ENCODE results near the gene ERGIC2.

ERGIC2 gene

GRCh38 chr12:29374913-29375312 is 6.1 kb downstream of the ERGIC2 start:
- no peak for DNase-seq

- no peak for DNase-seq
Observed at GRCh38 chr12:29374012-29374411, 7.0 kb downstream of the ERGIC2 start.

GRCh38 chr12:29365091-29365490 is 15.9 kb downstream of the ERGIC2 start:
- DNase-seq = no peak

GRCh38 chr12:29354954-29355353 is 26.0 kb downstream of the ERGIC2 start:
- DNase-seq = no peak

- peak in 1 of 4 experiments; percentile 9 for DNase-seq
Observed at GRCh38 chr12:29350080-29350479, 30.9 kb downstream of the ERGIC2 start.

- no peak for DNase-seq
Observed at GRCh38 chr12:29346769-29347421, 34.1 kb downstream of the ERGIC2 start.

- no peak for DNase-seq
Observed at GRCh38 chr12:29343022-29343799, 37.8 kb downstream of the ERGIC2 start.

GRCh38 chr12:29337325-29337724 is 43.6 kb downstream of the ERGIC2 start:
- no peak for DNase-seq

GRCh38 chr12:29334937-29335336 is 46.0 kb downstream of the ERGIC2 start:
- no peak for DNase-seq

- no peak for DNase-seq
Observed at GRCh38 chr12:29333178-29333577, 47.8 kb downstream of the ERGIC2 start.

GRCh38 chr12:29329411-29329810 is 51.6 kb downstream of the ERGIC2 start:
- DNase-seq = no peak

- no peak for DNase-seq
Observed at GRCh38 chr12:29322157-29322556, 58.8 kb downstream of the ERGIC2 start.

- no peak for DNase-seq
Observed at GRCh38 chr12:29320295-29321085, 60.5 kb downstream of the ERGIC2 start.

GRCh38 chr12:29317556-29318363 is 63.2 kb downstream of the ERGIC2 start:
- peak; percentile 73 to 89 (median 82) for DNase-seq

GRCh38 chr12:29316752-29317151 is 64.2 kb downstream of the ERGIC2 start:
- no peak for DNase-seq

- no peak for DNase-seq
Observed at GRCh38 chr12:29314416-29314815, 66.6 kb downstream of the ERGIC2 start.

- DNase-seq = no peak
Observed at GRCh38 chr12:29310899-29311298, 70.1 kb downstream of the ERGIC2 start.

- peak in 2 of 4 experiments; percentile 15 to 40 for DNase-seq
Observed at GRCh38 chr12:29309320-29309902, 71.6 kb downstream of the ERGIC2 start.

- DNase-seq = no peak
Observed at GRCh38 chr12:29306682-29307081, 74.3 kb downstream of the ERGIC2 start.

- DNase-seq = no peak
Observed at GRCh38 chr12:29306266-29306665, 74.7 kb downstream of the ERGIC2 start.

- no peak for DNase-seq
Observed at GRCh38 chr12:29304388-29304787, 76.6 kb downstream of the ERGIC2 start.

GRCh38 chr12:29301114-29301513 is 79.9 kb downstream of the ERGIC2 start:
- DNase-seq = no peak

Data from suppressor macrophage (primary cell).